H9 (cell line): Measurements from ENCODE around the gene AGBL4. TPM values are rescaled to one million over a fixed set of nuclear protein-coding genes. Genes with fewer than 3 reads are reported as not detected.

Experiments used
- DNase-seq: peaks from one replicate; pipeline ENCODE4 v3.0.0-alpha.2; 2017
- H2AFZ ChIP-seq: one replicate; pipeline ENCODE4 v1.6.1; 2013; ENCODE audit warnings: mild to moderate bottlenecking, low read length, control low read depth, moderate library complexity
- H2AK5ac ChIP-seq: 2 replicates; pipeline ENCODE4 v1.6.1; 2013; ENCODE audit warnings: low read length, control low read depth, mixed read lengths; ENCODE audit not compliant: insufficient read length
- H2BK120ac ChIP-seq: one replicate; pipeline ENCODE4 v1.6.1; 2013; ENCODE audit warnings: low read depth, mild to moderate bottlenecking, low read length, control low read depth, inconsistent platforms; ENCODE audit not compliant: poor library complexity, severe bottlenecking
- H2BK12ac ChIP-seq: 2 replicates; pipeline ENCODE4 v1.6.1; 2013; ENCODE audit warnings: low read length, control low read depth, mixed read lengths, low read depth; ENCODE audit not compliant: insufficient read length
- H2BK15ac ChIP-seq: 2 replicates; pipeline ENCODE4 v1.6.1; 2013; ENCODE audit warnings: low read depth, low read length, control low read depth
- H2BK20ac ChIP-seq: one replicate; pipeline ENCODE4 v1.6.1; 2013; ENCODE audit warnings: low read depth, mild to moderate bottlenecking, low read length, control low read depth, inconsistent platforms; ENCODE audit not compliant: poor library complexity, severe bottlenecking
- H2BK5ac ChIP-seq: 2 replicates; pipeline ENCODE4 v1.6.1; 2013; ENCODE audit warnings: low read length, control low read depth, mixed read lengths; ENCODE audit not compliant: insufficient read length
- H3K14ac ChIP-seq: 2 replicates; pipeline ENCODE4 v1.6.1; 2013; ENCODE audit warnings: low read length, control low read depth; ENCODE audit not compliant: insufficient read depth
- H3K18ac ChIP-seq: 2 replicates; pipeline ENCODE4 v1.6.1; 2013; ENCODE audit warnings: low read depth, mild to moderate bottlenecking, mixed read lengths, low read length, control low read depth; ENCODE audit not compliant: insufficient read length
- H3K23ac ChIP-seq: 2 replicates; pipeline ENCODE4 v1.6.1; 2013; ENCODE audit warnings: low read length, control low read depth, mixed read lengths, low read depth; ENCODE audit not compliant: insufficient read length
- H3K23me2 ChIP-seq: 2 replicates; pipeline ENCODE4 v1.6.1; 2013; ENCODE audit warnings: low read depth, mild to moderate bottlenecking, mixed read lengths, low read length, control low read depth; ENCODE audit not compliant: insufficient read length, poor library complexity, severe bottlenecking
- H3K27ac ChIP-seq: 2 replicates; pipeline ENCODE4 v1.5.1; 2013; ENCODE audit warnings: low read length, control low read depth, mixed read lengths, low read depth; ENCODE audit not compliant: insufficient read length
- H3K27me3 ChIP-seq: 2 replicates; pipeline ENCODE4 v1.6.1; 2013; ENCODE audit warnings: low read length, control low read depth, inconsistent platforms; ENCODE audit not compliant: insufficient read depth
- H3K4ac ChIP-seq: 2 replicates; pipeline ENCODE4 v1.6.1; 2013; ENCODE audit warnings: low read depth, mild to moderate bottlenecking, control low read depth, inconsistent platforms, low read length, moderate library complexity
- H3K4me1 ChIP-seq: 2 replicates; pipeline ENCODE4 v1.6.1; 2013; ENCODE audit warnings: low read length, control low read depth, inconsistent platforms; ENCODE audit not compliant: insufficient read depth
- H3K4me2 ChIP-seq: 2 replicates; pipeline ENCODE4 v1.6.1; 2013; ENCODE audit warnings: low read length, control low read depth, mixed read lengths; ENCODE audit not compliant: insufficient read length, insufficient read depth
- H3K56ac ChIP-seq: 2 replicates; pipeline ENCODE4 v1.6.1; 2013; ENCODE audit warnings: low read depth, mild to moderate bottlenecking, mixed read lengths, low read length, control low read depth; ENCODE audit not compliant: insufficient read length
- H3K79me1 ChIP-seq: 2 replicates; pipeline ENCODE4 v1.6.1; 2013; ENCODE audit warnings: low read depth, mild to moderate bottlenecking, moderate library complexity, low read length, control low read depth, inconsistent platforms; ENCODE audit not compliant: insufficient read depth, poor library complexity, severe bottlenecking
- H3K79me2 ChIP-seq: 2 replicates; pipeline ENCODE4 v1.6.1; 2013; ENCODE audit warnings: low read length, control low read depth, inconsistent platforms; ENCODE audit not compliant: insufficient read depth
- H3K9ac ChIP-seq: 2 replicates; pipeline ENCODE4 v1.6.1; 2013; ENCODE audit warnings: low read length, control low read depth, mixed read lengths; ENCODE audit not compliant: insufficient read length; ENCODE audit errors: extremely low read depth
- H3K9me3 ChIP-seq: one replicate; pipeline ENCODE4 v1.6.1; 2013; ENCODE audit warnings: low read depth, low read length, inconsistent platforms; ENCODE audit not compliant: control insufficient read depth
- H3T11ph ChIP-seq: one replicate; pipeline ENCODE4 v1.6.1; 2013; ENCODE audit warnings: mild to moderate bottlenecking, low read length, control low read depth, inconsistent platforms
- H4K20me1 ChIP-seq: one replicate; pipeline ENCODE4 v1.6.1; 2013; ENCODE audit not compliant: control insufficient read depth, insufficient read length, insufficient read depth
- H4K5ac ChIP-seq: 2 replicates; pipeline ENCODE4 v1.6.1; 2013; ENCODE audit warnings: low read depth, mild to moderate bottlenecking, mixed read lengths, low read length, control low read depth; ENCODE audit not compliant: insufficient read length
- H4K8ac ChIP-seq: replicated peaks from 2 replicates; pipeline ENCODE4 v1.6.1; 2013; ENCODE audit warnings: low read length, control low read depth, mixed read lengths, low read depth; ENCODE audit not compliant: insufficient read length
- H4K91ac ChIP-seq: 2 replicates; pipeline ENCODE4 v1.6.1; 2013; ENCODE audit warnings: low read depth, mild to moderate bottlenecking, moderate library complexity, mixed read lengths, low read length, control low read depth; ENCODE audit not compliant: insufficient read length
- H3K27ac Mint-ChIP-seq, 3 experiments: 2 replicates in 2 of 3; 3 replicates in 1 of 3; pipeline ENCODE4 v1.8.0; 2020 to 2021; ENCODE audit warnings: mixed read lengths in 3 of 3, mild to moderate bottlenecking in 1 of 3, moderate library complexity in 1 of 3
- H3K27me3 Mint-ChIP-seq: 2 replicates; pipeline ENCODE4 v1.8.0; 2021; ENCODE audit warnings: low read depth, mild to moderate bottlenecking, moderate library complexity, mixed read lengths
- H3K36me3 Mint-ChIP-seq, 3 experiments: 2 replicates in 2 of 3; 3 replicates in 1 of 3; pipeline ENCODE4 v1.8.0; 2020 to 2021; ENCODE audit warnings: low read depth in 3 of 3, mixed read lengths in 3 of 3; ENCODE audit not compliant: insufficient read depth in 1 of 3
- H3K4me1 Mint-ChIP-seq, 2 experiments: 2 replicates each; pipeline ENCODE4 v1.8.0; 2020; ENCODE audit warnings: mixed read lengths in 2 of 2
- H3K4me3 Mint-ChIP-seq, 2 experiments: 2 replicates in 1 of 2; 3 replicates in 1 of 2; pipeline ENCODE4 v1.8.0; 2020 to 2021; ENCODE audit warnings: mild to moderate bottlenecking in 2 of 2, mixed read lengths in 2 of 2, moderate library complexity in 1 of 2
- H3K9me3 Mint-ChIP-seq, 2 experiments: 2 replicates in 1 of 2; 3 replicates in 1 of 2; pipeline ENCODE4 v1.8.0; 2020; ENCODE audit warnings: mild to moderate bottlenecking in 2 of 2, mixed read lengths in 2 of 2, moderate library complexity in 1 of 2
- CTCF ChIP-seq: fragments of 200-600 bp; sonication (generic); conservative IDR thresholded peaks from 3 replicates; pipeline ENCODE4 v1.8.0; 2021; ENCODE audit warnings: antibody characterized with exemption, mild to moderate bottlenecking
- WGBS: extraction: QIAGEN DNeasy Blood & Tissue Kit; methylation state at CpG from one replicate; pipeline ENCODE4 v1.1.7; 2013; ENCODE audit warnings: missing lambda C conversion rate, low lambda C conversion rate, mixed read lengths; ENCODE audit not compliant: insufficient read length; ENCODE audit errors: extremely low coverage; 5-methylcytosine and 5-hydroxymethylcytosine counted together
- total RNA-seq: library from RNA; stranded (reverse); gene quantifications from 2 replicates; pipeline ENCODE4 v1.2.1, GENCODE V29; 2021

Gene AGBL4
- total RNA-seq, 1 experiment from 2014 or later: not detected

- Histone ChIP-seq H3K4me1 (no peaks in the 10 kb centered on the region), H2BK12ac (no peak overlapping the region), H3K79me1 (no peaks in the 10 kb centered on the region), H3K4ac (no peak overlapping the region), H2BK120ac (no peak overlapping the region), H4K5ac (no peak overlapping the region), H3K9me3 (peaks cover 48% of the 10 kb centered on the region), H3K56ac (no peak overlapping the region), H2AFZ (no peak overlapping the region), H4K8ac (no peak overlapping the region), H3K9ac (no peak overlapping the region), H3K18ac (no peak overlapping the region), H3K23ac (no peak overlapping the region), H3K27ac (no peak overlapping the region), H3K14ac (no peak overlapping the region), H3K4me2 (no peak overlapping the region), H4K20me1 (no peaks in the 10 kb centered on the region), H4K91ac (no peak overlapping the region), H3T11ph (no peak overlapping the region), H3K27me3 (no peaks in the 10 kb centered on the region), H2BK15ac (no peak overlapping the region), H2BK20ac (no peak overlapping the region), H3K79me2 (no peaks in the 10 kb centered on the region), H2AK5ac (no peak overlapping the region), H2BK5ac (no peak overlapping the region), H3K23me2 (no peaks in the 10 kb centered on the region)
- DNase-seq: no peak
- Mint-ChIP-seq H3K4me3 (no peak overlapping the region), H3K36me3 (peaks cover 3 to 38% (median 9%) of the 10 kb centered on the region in 3 experiments; a peak in 6 of 7 replicates), H3K27ac (no peak overlapping the region), H3K4me1 (no peaks in the 10 kb centered on the region), H3K27me3 (no peaks in the 10 kb centered on the region; the same call in 1 of the 2 replicates), H3K9me3 (peaks cover 98% of the 10 kb centered on the region in 2 experiments)
- TF ChIP-seq CTCF: no peak
- whole genome bisulfite sequencing: no CpG with 5 or more reads among the region's 1 CpG
Measured at GRCh38 chr1:49200738-49201137, 823.0 kb downstream of the AGBL4 start.
